K562 (cell line): ENCODE data around the gene UNC80. TPM values are rescaled to one million over a fixed set of nuclear protein-coding genes. Genes with fewer than 3 reads are reported as not detected.
A peak's percentile ranks its signal among the peaks of the same experiment; 100 is the strongest.

Experiments used
- CHD2 ChIP-seq: IDR thresholded peaks from 2 replicates; pipeline ENCODE4 v1.6.1; 2011; ENCODE audit warnings: low read depth, low read length
- HMG20B ChIP-seq: fragments of 250-450 bp; sonication (Bioruptor Pico); IDR thresholded peaks from 2 replicates; pipeline ENCODE4 v1.5.0; 2021; ENCODE audit warnings: mild to moderate bottlenecking
- MAFK ChIP-seq: IDR thresholded peaks from 2 replicates; pipeline ENCODE4 v1.6.1; 2011; ENCODE audit warnings: low read length, improper control_type of control experiment
- MIER1 ChIP-seq: fragments of 450-650 bp; IDR thresholded peaks from 2 replicates; pipeline ENCODE4 v1.6.1; 2016; ENCODE audit warnings: antibody characterized with exemption, mild to moderate bottlenecking, low read depth
- PRPF4 ChIP-seq: fragments of 200-400 bp; formaldehyde crosslinking; IDR thresholded peaks from one replicate; pipeline ENCODE4 v1.6.1; 2017; ENCODE audit warnings: low read length, low read depth, mild to moderate bottlenecking; ENCODE audit not compliant: insufficient read depth, poor library complexity, severe bottlenecking
- RAD21 ChIP-seq, 2 experiments: fragments of 250-450 bp in 1 of 2; fragments of 450-650 bp in 1 of 2; sonication (Bioruptor Pico) in 1 of 2; formaldehyde crosslinking in 1 of 2; IDR thresholded peaks in 1 of 2; conservative IDR thresholded peaks in 1 of 2; 2 replicates each; pipeline versions ENCODE4 v1.4.0 to v1.8.0; 2020 to 2022; ENCODE audit warnings: mild to moderate bottlenecking in 2 of 2, moderate library complexity in 1 of 2
- polyA plus RNA-seq, 8 experiments: library from polyadenylated mRNA; depleted of rRNA in 4 of 8; stranded (reverse) in 5 of 8; unstranded in 3 of 8; fragments of >200 nt; fragmentation: Nextera tagmentation in 2 of 8; fragmentation: Illumina TruSeq in 1 of 8; extraction: Ambion mirVana in 2 of 8; extraction: Trizol in 1 of 8; gene quantifications; 2 replicates each; pipeline versions ENCODE4 v1.2.1 to v1.2.3, GENCODE V29; 2011 to 2014; ENCODE audit warnings: inconsistent platforms in 1 of 8, missing spikeins in 1 of 8
- total RNA-seq, 7 experiments: library from RNA; depleted of rRNA in 6 of 7; stranded (reverse); fragments of >200 nt in 6 of 7; fragmentation: Illumina TruSeq in 2 of 7; extraction: Trizol in 2 of 7; gene quantifications; 2 replicates each; pipeline versions ENCODE4 v1.2.1 to v1.2.3, GENCODE V29; 2011 to 2021; ENCODE audit warnings: low replicate concordance in 1 of 7
- TF ChIP-seq, protein P1 (sequence below), 2 experiments: fragments of 450-650 bp in 1 of 2; sonication (generic) in 1 of 2; formaldehyde crosslinking in 1 of 2; IDR thresholded peaks; 2 replicates each; pipeline versions ENCODE4 v1.7.1 to v1.9.0; 2016 to 2022; ENCODE audit warnings: inconsistent platforms in 1 of 2, mild to moderate bottlenecking in 1 of 2, missing genetic modification reagents in 1 of 2
- TF ChIP-seq, protein P2 (sequence below): sonication (generic); formaldehyde crosslinking; IDR thresholded peaks from 2 replicates; pipeline ENCODE4 v1.9.0; 2022; ENCODE audit warnings: mild to moderate bottlenecking, missing genetic modification reagents
- TF ChIP-seq, protein P3 (sequence below), 2 experiments: fragments of 450-650 bp; IDR thresholded peaks; 2 replicates each; pipeline ENCODE4 v1.6.1; 2016
- TF ChIP-seq, protein P4 (sequence below), 2 experiments: fragments of 450-650 bp; IDR thresholded peaks; 2 replicates each; pipeline ENCODE4 v1.6.1; 2018; ENCODE audit warnings: mild to moderate bottlenecking in 2 of 2, low read depth in 1 of 2; ENCODE audit not compliant: partially characterized antibody in 2 of 2

UNC80 gene
- total and polyA plus RNA-seq, 9 of the 15 experiments (the other 6 are each of a cell fraction or from before 2014, with no cell fraction given): under 0.01 to 0.04 (median 0.01) TPM; not detected in 5

DNA sequence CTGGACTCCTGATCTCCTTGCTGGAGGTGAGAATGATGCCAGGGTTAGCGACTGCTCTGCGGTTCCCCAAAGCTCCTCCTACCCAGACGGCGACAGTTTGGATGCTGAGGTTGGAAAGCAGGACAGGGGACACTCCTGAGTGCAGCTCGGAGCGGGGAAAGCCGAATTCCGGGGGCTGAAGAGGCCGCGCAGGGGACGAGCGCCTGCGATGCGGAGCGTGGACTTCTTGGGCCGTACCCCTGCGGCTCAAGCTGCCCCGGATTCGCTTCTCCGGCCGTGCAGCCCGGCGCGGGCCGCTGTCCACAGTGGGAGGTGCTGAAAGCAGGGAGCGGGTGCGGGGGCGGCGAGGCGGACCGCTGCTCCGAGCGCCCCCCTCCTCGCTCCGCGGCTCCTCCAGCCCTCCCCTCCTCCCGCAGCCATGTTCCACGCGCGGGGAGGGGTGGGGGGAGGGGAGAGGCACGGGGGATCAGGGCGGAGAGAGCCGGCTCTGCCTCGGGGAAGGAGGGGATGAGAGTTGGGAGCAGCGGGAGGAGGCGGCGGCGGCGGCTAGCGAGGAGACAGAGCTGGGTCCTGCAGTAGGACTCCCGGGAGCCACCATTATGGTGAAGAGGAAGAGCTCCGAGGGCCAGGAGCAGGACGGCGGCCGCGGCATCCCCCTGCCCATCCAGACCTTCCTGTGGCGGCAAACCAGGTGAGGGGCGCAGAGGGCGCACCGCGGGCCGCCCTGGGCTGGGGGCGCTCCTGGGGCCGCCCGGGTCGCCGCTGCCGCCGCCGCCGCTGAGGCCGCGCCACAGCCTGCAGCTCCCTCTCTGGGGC, at the start of gene UNC80 (continued):
- TF ChIP-seq, protein P1, sequence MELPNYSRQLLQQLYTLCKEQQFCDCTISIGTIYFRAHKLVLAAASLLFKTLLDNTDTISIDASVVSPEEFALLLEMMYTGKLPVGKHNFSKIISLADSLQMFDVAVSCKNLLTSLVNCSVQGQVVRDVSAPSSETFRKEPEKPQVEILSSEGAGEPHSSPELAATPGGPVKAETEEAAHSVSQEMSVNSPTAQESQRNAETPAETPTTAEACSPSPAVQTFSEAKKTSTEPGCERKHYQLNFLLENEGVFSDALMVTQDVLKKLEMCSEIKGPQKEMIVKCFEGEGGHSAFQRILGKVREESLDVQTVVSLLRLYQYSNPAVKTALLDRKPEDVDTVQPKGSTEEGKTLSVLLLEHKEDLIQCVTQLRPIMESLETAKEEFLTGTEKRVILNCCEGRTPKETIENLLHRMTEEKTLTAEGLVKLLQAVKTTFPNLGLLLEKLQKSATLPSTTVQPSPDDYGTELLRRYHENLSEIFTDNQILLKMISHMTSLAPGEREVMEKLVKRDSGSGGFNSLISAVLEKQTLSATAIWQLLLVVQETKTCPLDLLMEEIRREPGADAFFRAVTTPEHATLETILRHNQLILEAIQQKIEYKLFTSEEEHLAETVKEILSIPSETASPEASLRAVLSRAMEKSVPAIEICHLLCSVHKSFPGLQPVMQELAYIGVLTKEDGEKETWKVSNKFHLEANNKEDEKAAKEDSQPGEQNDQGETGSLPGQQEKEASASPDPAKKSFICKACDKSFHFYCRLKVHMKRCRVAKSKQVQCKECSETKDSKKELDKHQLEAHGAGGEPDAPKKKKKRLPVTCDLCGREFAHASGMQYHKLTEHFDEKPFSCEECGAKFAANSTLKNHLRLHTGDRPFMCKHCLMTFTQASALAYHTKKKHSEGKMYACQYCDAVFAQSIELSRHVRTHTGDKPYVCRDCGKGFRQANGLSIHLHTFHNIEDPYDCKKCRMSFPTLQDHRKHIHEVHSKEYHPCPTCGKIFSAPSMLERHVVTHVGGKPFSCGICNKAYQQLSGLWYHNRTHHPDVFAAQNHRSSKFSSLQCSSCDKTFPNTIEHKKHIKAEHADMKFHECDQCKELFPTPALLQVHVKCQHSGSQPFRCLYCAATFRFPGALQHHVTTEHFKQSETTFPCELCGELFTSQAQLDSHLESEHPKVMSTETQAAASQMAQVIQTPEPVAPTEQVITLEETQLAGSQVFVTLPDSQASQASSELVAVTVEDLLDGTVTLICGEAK (IDR thresholded peaks at IDR 0.05): no peak
- TF ChIP-seq, protein P1 (CRISPR knock-in tag; IDR thresholded peaks at IDR 0.05): no peak
- TF ChIP-seq HMG20B (CRISPR knock-in tag): no peak
- TF ChIP-seq CHD2: no peak
- TF ChIP-seq MIER1: peak; percentile 72
- no peak for TF ChIP-seq PRPF4
- TF ChIP-seq, protein P2, sequence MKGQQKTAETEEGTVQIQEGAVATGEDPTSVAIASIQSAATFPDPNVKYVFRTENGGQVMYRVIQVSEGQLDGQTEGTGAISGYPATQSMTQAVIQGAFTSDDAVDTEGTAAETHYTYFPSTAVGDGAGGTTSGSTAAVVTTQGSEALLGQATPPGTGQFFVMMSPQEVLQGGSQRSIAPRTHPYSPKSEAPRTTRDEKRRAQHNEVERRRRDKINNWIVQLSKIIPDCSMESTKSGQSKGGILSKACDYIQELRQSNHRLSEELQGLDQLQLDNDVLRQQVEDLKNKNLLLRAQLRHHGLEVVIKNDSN (CRISPR knock-in tag): no peak
- TF ChIP-seq MAFK: no peak
- TF ChIP-seq, protein P3, sequence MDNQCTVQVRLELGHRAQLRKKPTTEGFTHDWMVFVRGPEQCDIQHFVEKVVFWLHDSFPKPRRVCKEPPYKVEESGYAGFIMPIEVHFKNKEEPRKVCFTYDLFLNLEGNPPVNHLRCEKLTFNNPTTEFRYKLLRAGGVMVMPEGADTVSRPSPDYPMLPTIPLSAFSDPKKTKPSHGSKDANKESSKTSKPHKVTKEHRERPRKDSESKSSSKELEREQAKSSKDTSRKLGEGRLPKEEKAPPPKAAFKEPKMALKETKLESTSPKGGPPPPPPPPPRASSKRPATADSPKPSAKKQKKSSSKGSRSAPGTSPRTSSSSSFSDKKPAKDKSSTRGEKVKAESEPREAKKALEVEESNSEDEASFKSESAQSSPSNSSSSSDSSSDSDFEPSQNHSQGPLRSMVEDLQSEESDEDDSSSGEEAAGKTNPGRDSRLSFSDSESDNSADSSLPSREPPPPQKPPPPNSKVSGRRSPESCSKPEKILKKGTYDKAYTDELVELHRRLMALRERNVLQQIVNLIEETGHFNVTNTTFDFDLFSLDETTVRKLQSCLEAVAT (IDR thresholded peaks at IDR 0.05): no peak
- TF ChIP-seq, protein P4, sequence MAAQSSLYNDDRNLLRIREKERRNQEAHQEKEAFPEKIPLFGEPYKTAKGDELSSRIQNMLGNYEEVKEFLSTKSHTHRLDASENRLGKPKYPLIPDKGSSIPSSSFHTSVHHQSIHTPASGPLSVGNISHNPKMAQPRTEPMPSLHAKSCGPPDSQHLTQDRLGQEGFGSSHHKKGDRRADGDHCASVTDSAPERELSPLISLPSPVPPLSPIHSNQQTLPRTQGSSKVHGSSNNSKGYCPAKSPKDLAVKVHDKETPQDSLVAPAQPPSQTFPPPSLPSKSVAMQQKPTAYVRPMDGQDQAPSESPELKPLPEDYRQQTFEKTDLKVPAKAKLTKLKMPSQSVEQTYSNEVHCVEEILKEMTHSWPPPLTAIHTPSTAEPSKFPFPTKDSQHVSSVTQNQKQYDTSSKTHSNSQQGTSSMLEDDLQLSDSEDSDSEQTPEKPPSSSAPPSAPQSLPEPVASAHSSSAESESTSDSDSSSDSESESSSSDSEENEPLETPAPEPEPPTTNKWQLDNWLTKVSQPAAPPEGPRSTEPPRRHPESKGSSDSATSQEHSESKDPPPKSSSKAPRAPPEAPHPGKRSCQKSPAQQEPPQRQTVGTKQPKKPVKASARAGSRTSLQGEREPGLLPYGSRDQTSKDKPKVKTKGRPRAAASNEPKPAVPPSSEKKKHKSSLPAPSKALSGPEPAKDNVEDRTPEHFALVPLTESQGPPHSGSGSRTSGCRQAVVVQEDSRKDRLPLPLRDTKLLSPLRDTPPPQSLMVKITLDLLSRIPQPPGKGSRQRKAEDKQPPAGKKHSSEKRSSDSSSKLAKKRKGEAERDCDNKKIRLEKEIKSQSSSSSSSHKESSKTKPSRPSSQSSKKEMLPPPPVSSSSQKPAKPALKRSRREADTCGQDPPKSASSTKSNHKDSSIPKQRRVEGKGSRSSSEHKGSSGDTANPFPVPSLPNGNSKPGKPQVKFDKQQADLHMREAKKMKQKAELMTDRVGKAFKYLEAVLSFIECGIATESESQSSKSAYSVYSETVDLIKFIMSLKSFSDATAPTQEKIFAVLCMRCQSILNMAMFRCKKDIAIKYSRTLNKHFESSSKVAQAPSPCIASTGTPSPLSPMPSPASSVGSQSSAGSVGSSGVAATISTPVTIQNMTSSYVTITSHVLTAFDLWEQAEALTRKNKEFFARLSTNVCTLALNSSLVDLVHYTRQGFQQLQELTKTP (IDR thresholded peaks at IDR 0.05; ENCODE audit: low read depth in 1 of 2, partially characterized antibody in 2 of 2): no peak
- no peak for TF ChIP-seq RAD21 (CRISPR knock-in tag; conservative IDR thresholded peaks at IDR 0.05 in 1 of 2, IDR thresholded peaks at IDR 0.05 in 1 of 2)
